HG03521 (cell line): ENCODE data around the gene GPRC5A.

Experiments used
- ATAC-seq: cut with Tn5 transposase; IDR thresholded peaks from one replicate; pipeline ENCODE4 v1.9.1; 2021; ENCODE audit warnings: mild to moderate bottlenecking, moderate library complexity; ENCODE audit not compliant: unreplicated experiment

The GPRC5A gene

GRCh38 chr12:12938541-12938940, 47.2 kb downstream of the GPRC5A start:
- no peak for ATAC-seq

- no peak for ATAC-seq
These were observed 48.5 kb downstream of the GPRC5A start for GRCh38 chr12:12939888-12940287.

- no peak for ATAC-seq
These were observed 50.3 kb downstream of the GPRC5A start for GRCh38 chr12:12941450-12942350.

GRCh38 chr12:12943586-12944260, 52.4 kb downstream of the GPRC5A start:
- ATAC-seq: no peak

GRCh38 chr12:12945591-12945990, 54.2 kb downstream of the GPRC5A start:
- ATAC-seq: no peak

- ATAC-seq: no peak
These were observed 55.5 kb downstream of the GPRC5A start for GRCh38 chr12:12946686-12947355.

- ATAC-seq: no peak
These were observed 56.5 kb downstream of the GPRC5A start for GRCh38 chr12:12947902-12948301.

GRCh38 chr12:12951504-12951903, 60.1 kb downstream of the GPRC5A start:
- ATAC-seq: no peak

- ATAC-seq: no peak
These were observed 60.7 kb downstream of the GPRC5A start, which contains the start of gene GPRC5D for GRCh38 chr12:12952036-12952435. Gene GPRC5D (minus strand): TSS chr12:12952170. CDS start chr12:12950384, 1,786 bp downstream.

GRCh38 chr12:12954356-12954755, 63.0 kb downstream of the GPRC5A start:
- ATAC-seq: no peak

GRCh38 chr12:12954878-12955625, 63.7 kb downstream of the GPRC5A start:
- no peak for ATAC-seq

- ATAC-seq: no peak
These were observed 67.5 kb downstream of the GPRC5A start for GRCh38 chr12:12958886-12959285.

- ATAC-seq: no peak
These were observed 69.4 kb downstream of the GPRC5A start for GRCh38 chr12:12960639-12961209.

- no peak for ATAC-seq
These were observed 72.9 kb downstream of the GPRC5A start for GRCh38 chr12:12964255-12964654.

GRCh38 chr12:12965836-12966235, 74.5 kb downstream of the GPRC5A start:
- no peak for ATAC-seq
